Liver (tissue), 9 donors: ENCODE measurements around the gene MYOM1. TPM values are rescaled to one million over a fixed set of nuclear protein-coding genes. Genes with fewer than 3 reads are reported as not detected.

ENCODE experiments used
- DNase-seq: peaks from one replicate; pipeline ENCODE4 v3.0.0-alpha.2; 2017; ENCODE audit warnings: low spot score
- H3K27ac ChIP-seq, 2 donors: one replicate each; pipeline ENCODE4 v1.7.0; 2013; ENCODE audit warnings: inconsistent platforms in 2 of 2, low read length in 2 of 2, control low read depth in 1 of 2, low read depth in 1 of 2, mild to moderate bottlenecking in 1 of 2
- H3K27me3 ChIP-seq, 4 donors: one replicate each; pipeline versions ENCODE4 v1.6.1 to v1.7.0; 2013; ENCODE audit warnings: low read length in 3 of 4, inconsistent platforms in 1 of 4, mild to moderate bottlenecking in 1 of 4, moderate library complexity in 1 of 4; ENCODE audit not compliant: control insufficient read depth in 4 of 4, insufficient read depth in 4 of 4
- H3K36me3 ChIP-seq, 4 donors: one replicate each; pipeline versions ENCODE4 v1.6.1 to v1.7.0; 2013; ENCODE audit warnings: low read length in 3 of 4, mild to moderate bottlenecking in 3 of 4, low read depth in 1 of 4, moderate library complexity in 1 of 4; ENCODE audit not compliant: control insufficient read depth in 4 of 4, insufficient read depth in 3 of 4
- H3K4me1 ChIP-seq, 4 donors: one replicate each; pipeline versions ENCODE4 v1.6.1 to v1.7.0; 2013; ENCODE audit warnings: low read length in 3 of 4, mild to moderate bottlenecking in 3 of 4, moderate library complexity in 1 of 4; ENCODE audit not compliant: control insufficient read depth in 4 of 4, insufficient read depth in 4 of 4
- H3K4me3 ChIP-seq, 3 donors: one replicate each; pipeline versions ENCODE4 v1.6.1 to v1.7.0; 2013; ENCODE audit warnings: low read length in 3 of 3, control low read depth in 1 of 3, low read depth in 1 of 3, mild to moderate bottlenecking in 1 of 3
- H3K9ac ChIP-seq, 2 donors: one replicate each; pipeline ENCODE4 v1.7.0; 2013; ENCODE audit warnings: low read length in 2 of 2, mild to moderate bottlenecking in 2 of 2, moderate library complexity in 2 of 2, control low read depth in 1 of 2, low read depth in 1 of 2
- H3K9me3 ChIP-seq, 4 donors: one replicate each; pipeline versions ENCODE4 v1.6.1 to v1.7.0; 2013; ENCODE audit warnings: low read length in 3 of 4; ENCODE audit not compliant: control insufficient read depth in 4 of 4
- ATF3 ChIP-seq: IDR thresholded peaks from 2 replicates; pipeline ENCODE4 v1.6.1; 2016; ENCODE audit warnings: antibody characterized with exemption
- CTCF ChIP-seq: fragments of 150-350 bp; IDR thresholded peaks from 2 replicates; pipeline ENCODE4 v1.5.1; 2017; ENCODE audit warnings: improper control_type of control experiment, low read depth, low read length; ENCODE audit not compliant: missing input control
- EGR1 ChIP-seq, 2 donors: IDR thresholded peaks; 2 replicates each; pipeline ENCODE4 v1.6.1; 2016 to 2018; ENCODE audit warnings: antibody characterized with exemption in 2 of 2, low read depth in 2 of 2
- FOXA2 ChIP-seq: IDR thresholded peaks from 2 replicates; pipeline ENCODE4 v1.6.1; 2016; ENCODE audit warnings: antibody characterized with exemption
- GABPA ChIP-seq, 2 donors: IDR thresholded peaks in 1 of 2; conservative IDR thresholded peaks in 1 of 2; 2 replicates each; pipeline ENCODE4 v1.6.1; 2016; ENCODE audit warnings: antibody characterized with exemption in 2 of 2, mild to moderate bottlenecking in 1 of 2, moderate library complexity in 1 of 2
- HNF4A ChIP-seq, 2 donors: conservative IDR thresholded peaks; 2 replicates each; pipeline ENCODE4 v1.6.1; 2016; ENCODE audit warnings: antibody characterized with exemption in 2 of 2, mild to moderate bottlenecking in 2 of 2
- HNF4G ChIP-seq: IDR thresholded peaks from 2 replicates; pipeline ENCODE4 v1.6.1; 2016; ENCODE audit warnings: antibody characterized with exemption
- JUND ChIP-seq, 2 donors: IDR thresholded peaks; 2 replicates each; pipeline ENCODE4 v1.6.1; 2016; ENCODE audit warnings: antibody characterized with exemption in 2 of 2
- MAX ChIP-seq: IDR thresholded peaks from 2 replicates; pipeline ENCODE4 v1.6.1; 2016; ENCODE audit warnings: antibody characterized with exemption
- NR2F2 ChIP-seq: IDR thresholded peaks from 2 replicates; pipeline ENCODE4 v1.6.1; 2016; ENCODE audit warnings: antibody characterized with exemption
- RAD21 ChIP-seq, 2 donors: IDR thresholded peaks; 2 replicates each; pipeline ENCODE4 v1.6.1; 2016; ENCODE audit warnings: antibody characterized with exemption in 2 of 2, mild to moderate bottlenecking in 2 of 2
- RXRA ChIP-seq, 2 donors: IDR thresholded peaks; 2 replicates each; pipeline ENCODE4 v1.6.1; 2017 to 2018; ENCODE audit warnings: antibody characterized with exemption in 2 of 2, mild to moderate bottlenecking in 1 of 2
- SP1 ChIP-seq: IDR thresholded peaks from 2 replicates; pipeline ENCODE4 v1.6.1; 2018; ENCODE audit warnings: antibody characterized with exemption, mild to moderate bottlenecking
- TAF1 ChIP-seq: conservative IDR thresholded peaks from 2 replicates; pipeline ENCODE4 v1.6.1; 2016; ENCODE audit warnings: antibody characterized with exemption, mild to moderate bottlenecking
- ZBTB33 ChIP-seq: IDR thresholded peaks from 2 replicates; pipeline ENCODE4 v1.6.1; 2016; ENCODE audit warnings: antibody characterized with exemption
- WGBS: extraction: QIAGEN DNeasy Blood & Tissue Kit; methylation state at CpG from one replicate; pipeline ENCODE4 v1.1.7; 2013; 5-methylcytosine and 5-hydroxymethylcytosine counted together
- polyA plus RNA-seq, 2 donors: library from polyadenylated mRNA; stranded (reverse) in 1 of 2; unstranded in 1 of 2; fragments of 200-250 nt in 1 of 2; fragments of >200 nt in 1 of 2; fragmentation: Nextera tagmentation in 1 of 2; extraction: Ambion mirVana in 1 of 2; gene quantifications; one replicate each; pipeline versions ENCODE4 v1.2.1 to v1.2.3, GENCODE V29; 2013 to 2015
- total RNA-seq, 2 donors: library from RNA; depleted of rRNA; stranded (reverse); fragments of >200 nt; gene quantifications; one replicate each; pipeline ENCODE4 v1.2.3, GENCODE V29; 2014
- donor health status: healthy.
- donor health status: healthy.
- donor health status: healthy.
- donor health status: healthy.
- donor health status: healthy.

MYOM1 gene
- total and polyA plus RNA-seq, 4 donors: 10.1 to 48.4 (median 21.3) TPM

- Histone ChIP-seq H3K4me1 (no peaks in the 10 kb centered on the region), H3K9ac (no peak overlapping the region), H3K27me3 (no peaks in the 10 kb centered on the region), H3K4me3 (no peak overlapping the region), H3K9me3 (no peaks in the 10 kb centered on the region), H3K27ac (no peak overlapping the region), H3K36me3 (peaks cover 0 to 4% (median 1%) of the 10 kb centered on the region in 4 donors)
- TF ChIP-seq TAF1 (no peak), JUND (IDR thresholded peaks at IDR 0.05) (peak; percentile 22 to 32)
- WGBS: 84% methylated on average over 4 of the region's 4 CpGs
- no peak for DNase-seq
These were observed 9.8 kb downstream of the MYOM1 start for GRCh38 chr18:3209859-3210569.

GRCh38 chr18:3207565-3207964, 12.2 kb downstream of the MYOM1 start:
- DNase-seq: no peak
- peaks cover 0 to 2% (median 0%) of the 10 kb centered on the region in 4 donors for H3K36me3 ChIP-seq
- no peak overlapping the region for H3K27ac ChIP-seq
- no peaks in the 10 kb centered on the region for H3K9me3 ChIP-seq
- H3K27me3 ChIP-seq: no peaks in the 10 kb centered on the region
- WGBS: 76% methylated on average over 2 of the region's 2 CpGs
- TF ChIP-seq FOXA2 (no peak), ZBTB33 (no peak)
- no peak overlapping the region for H3K4me3 ChIP-seq
- no peak overlapping the region for H3K9ac ChIP-seq
- H3K4me1 ChIP-seq: no peaks in the 10 kb centered on the region

- H3K36me3 ChIP-seq: peaks cover 0 to 2% (median 0%) of the 10 kb centered on the region in 4 donors
- no peak overlapping the region for H3K9ac ChIP-seq
- H3K27ac ChIP-seq: no peak overlapping the region
- no peaks in the 10 kb centered on the region for H3K4me1 ChIP-seq
- H3K9me3 ChIP-seq: no peaks in the 10 kb centered on the region
- no peak for DNase-seq
- no peak for TF ChIP-seq NR2F2
- TF ChIP-seq ZBTB33: no peak
- TF ChIP-seq JUND (IDR thresholded peaks at IDR 0.05): no peak
- no peak for TF ChIP-seq RXRA (IDR thresholded peaks at IDR 0.05)
- no peak for TF ChIP-seq RAD21 (IDR thresholded peaks at IDR 0.05)
- TF ChIP-seq MAX: no peak
- TF ChIP-seq SP1: no peak
- no peak for TF ChIP-seq FOXA2
- TF ChIP-seq HNF4A (conservative IDR thresholded peaks at IDR 0.05): no peak
- no peak for TF ChIP-seq GABPA (IDR thresholded peaks at IDR 0.05 in 1 of 2, conservative IDR thresholded peaks at IDR 0.05 in 1 of 2)
- no peak for TF ChIP-seq CTCF
- no peak for TF ChIP-seq TAF1
- no peak for TF ChIP-seq HNF4G
- no peak for TF ChIP-seq ATF3
- no peak for TF ChIP-seq EGR1 (IDR thresholded peaks at IDR 0.05; ENCODE audit: low read depth in 2 of 2)
- H3K4me3 ChIP-seq: no peak overlapping the region
- no peaks in the 10 kb centered on the region for H3K27me3 ChIP-seq
These were observed 14.5 kb downstream of the MYOM1 start for GRCh38 chr18:3205239-3205638.
